ENCODE measurements around the gene SIRT1. TPM values are rescaled to one million over a fixed set of nuclear protein-coding genes. Genes with fewer than 3 reads are reported as not detected.

Gene SIRT1
- total and polyA plus RNA-seq, 9 of the 15 experiments (the other 6 are each of a cell fraction or from before 2014, with no cell fraction given): 7.8 to 25.8 (median 19.1) TPM

GRCh38 chr10:67936416-67936815 lies 52.0 kb downstream of the SIRT1 start:
- Histone ChIP-seq H3K9ac (ENCODE audit: insufficient read depth in 1 of 2, low read depth in 2 of 2, low read length in 2 of 2) (no peak overlapping the region), H3K4me1 (replicated peaks in 1 of 2; ENCODE audit: control insufficient read depth in 2 of 2, insufficient read depth in 2 of 2, low read length in 2 of 2) (no peaks in the 10 kb centered on the region), H3K36me3 (ENCODE audit: control insufficient read depth, insufficient read depth, low read length) (peaks cover 24% of the 10 kb centered on the region), H3K9me3 (replicated peaks; ENCODE audit: control insufficient read depth, insufficient read depth, low read depth, low read length) (no peaks in the 10 kb centered on the region), H3K9me1 (ENCODE audit: control insufficient read depth, insufficient read depth, low read length) (no peaks in the 10 kb centered on the region), H3K79me2 (ENCODE audit: control insufficient read depth, insufficient read depth, low read length) (no peaks in the 10 kb centered on the region), H3K27me3 (ENCODE audit: control insufficient read depth in 2 of 2, insufficient read depth in 2 of 2, low read length in 2 of 2) (no peaks in the 10 kb centered on the region), H2AFZ (ENCODE audit: low read depth, low read length) (no peak overlapping the region), H3K4me3 (no peak overlapping the region), H3K27ac (ENCODE audit: extremely low read depth, low read depth, low read length) (no peak overlapping the region), H4K20me1 (replicated peaks; ENCODE audit: control insufficient read depth, insufficient read depth, low read length) (no peaks in the 10 kb centered on the region), H3K4me2 (ENCODE audit: insufficient read depth, low read length) (no peak overlapping the region)
- TF ChIP-seq SMARCA5 (IDR thresholded peaks at IDR 0.05) (no peak), ZNF695 (CRISPR knock-in tag; IDR thresholded peaks at IDR 0.05) (no peak), RHOXF2B (CRISPR knock-in tag; conservative IDR thresholded peaks at IDR 0.05) (no peak), ZNF668 (CRISPR knock-in tag; IDR thresholded peaks at IDR 0.05) (no peak), THRA (IDR thresholded peaks at IDR 0.05) (no peak), DIDO1 (tag; IDR thresholded peaks at IDR 0.05; ENCODE audit: low read depth) (no peak), ZNF655 (CRISPR knock-in tag; IDR thresholded peaks at IDR 0.05) (no peak), GTF2E2 (tag; IDR thresholded peaks at IDR 0.05) (no peak), ZNF717 (CRISPR knock-in tag; IDR thresholded peaks at IDR 0.05) (no peak), SUPT5H (IDR thresholded peaks at IDR 0.05) (no peak), NKRF (IDR thresholded peaks at IDR 0.05; ENCODE audit: borderline replicate concordance) (no peak), POLR2AphosphoS2 (IDR thresholded peaks at IDR 0.05; ENCODE audit: low read length) (no peak), SMAD3 (CRISPR knock-in tag; conservative IDR thresholded peaks at IDR 0.05) (no peak), NR2F6 (CRISPR knock-in tag; IDR thresholded peaks at IDR 0.05) (no peak), ZNF449 (CRISPR knock-in tag; IDR thresholded peaks at IDR 0.05) (no peak), EGR1 (conservative IDR thresholded peaks at IDR 0.05) (no peak), RBM15 (IDR thresholded peaks at IDR 0.05; ENCODE audit: insufficient read depth, low read length) (no peak)
- in situ Hi-C loops (cut with MboI) (no loop called here), intact Hi-C loops (cut with micrococcal nuclease) (no loop called here)
- ATAC-seq (no peak), DNase-seq (ENCODE audit: extremely low read depth in 1 of 4, low spot score in 3 of 4) (no peak), FAIRE-seq (no peak)
- WGBS (ENCODE audit: insufficient coverage, low coverage, missing lambda C conversion rate): 67% methylated on average over 1 of the region's 1 CpG
- POLR2A ChIA-PET: interaction anchor here (1.1 to 1.5 kb wide), 3 partner anchors 9 to 56 kb away, joined by 3 read pairs; no protein-coding TSS in a partner anchor
- no TSS peak for BruUV-seq (replicated peaks)
- CTCF ChIA-PET (ENCODE audit: low intra/inter-chr PET ratio): no interaction called here

Data from K562 (cell line).